ENCODE measurements around the gene STS. TPM values are rescaled to one million over a fixed set of nuclear protein-coding genes. Genes with fewer than 3 reads are reported as not detected.

STS gene
- total and polyA plus RNA-seq, 4 donors = 1.8 to 6.4 (median 2.8) TPM

DNA sequence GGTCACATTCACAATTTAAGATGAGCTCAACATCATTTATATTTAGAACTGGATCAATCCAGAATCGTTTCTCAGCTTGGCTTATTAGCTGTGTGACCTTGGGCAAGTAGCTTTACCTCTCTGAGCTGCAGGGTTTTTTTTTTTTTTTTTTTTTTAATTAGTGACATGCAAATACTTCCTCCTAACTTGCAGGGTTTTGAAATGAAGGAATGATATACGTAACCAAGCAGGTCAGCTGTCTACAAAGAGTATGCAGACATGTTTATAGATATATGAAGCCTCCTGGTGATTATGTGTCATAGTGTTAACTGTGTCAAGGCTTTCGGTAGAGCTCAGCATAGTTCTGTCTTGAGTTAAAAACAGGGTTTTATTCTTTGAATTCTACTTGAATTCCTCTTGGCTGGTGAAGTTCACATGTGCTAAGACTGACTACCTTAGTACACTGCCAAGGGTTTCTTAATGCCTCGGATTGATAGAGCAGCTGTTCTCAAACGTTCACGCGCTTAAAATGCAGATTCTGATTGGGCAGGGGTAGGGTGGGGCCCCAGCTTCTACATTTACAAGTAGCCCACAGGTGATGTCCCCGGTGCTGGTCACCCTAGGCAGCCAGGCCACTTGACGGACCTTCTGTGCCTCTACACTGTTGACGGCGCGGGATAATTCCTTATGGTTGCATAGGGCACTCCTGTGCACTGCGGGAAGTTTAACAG, 654 bp upstream of the STS start:
- 22% methylated on average over 13 of the region's 13 CpGs for WGBS
- DNase-seq (ENCODE audit: low spot score) = peak; percentile 31

GRCh38 chrX:7147978-7148854, 704 bp downstream of the STS start, which contains the start of gene PUDP:
Gene PUDP (minus strand): TSS chrX:7148153. CDS start chrX:7148113, 40 bp downstream.
- H3K4me1 ChIP-seq (ENCODE audit: control insufficient read depth in 4 of 4, insufficient read depth in 4 of 4, low read length in 3 of 4) = peaks cover 2 to 24% (median 17%) of the 10 kb centered on the region in 4 donors
- no peaks in the 10 kb centered on the region for H3K27me3 ChIP-seq (ENCODE audit: control insufficient read depth in 4 of 4, insufficient read depth in 4 of 4, low read length in 3 of 4)
- under 1% methylated on average over 76 of the region's 76 CpGs for WGBS
- H3K9ac ChIP-seq (ENCODE audit: low read depth in 1 of 2, low read length in 2 of 2) = peak within 1 kb of the TSS in 1 of 2 donors; percentile 5
- H3K36me3 ChIP-seq (ENCODE audit: control insufficient read depth in 4 of 4, insufficient read depth in 3 of 4, low read depth in 1 of 4, low read length in 3 of 4) = no peaks in the 10 kb centered on the region
- peak within 1 kb of the TSS; percentile 89 to 94 for H3K27ac ChIP-seq (ENCODE audit: low read depth in 1 of 2, low read length in 2 of 2)
- TF ChIP-seq YY1 (IDR thresholded peaks at IDR 0.05) (peak; percentile 23), SP1 (IDR thresholded peaks at IDR 0.05) (no peak), EGR1 (IDR thresholded peaks at IDR 0.05; ENCODE audit: low read depth in 2 of 2) (no peak), CTCF (IDR thresholded peaks at IDR 0.05; ENCODE audit: low read depth, low read length, missing input control) (peak; percentile 34)
- DNase-seq (ENCODE audit: low spot score) = peak; percentile 76
- peak within 1 kb of the TSS; percentile 72 to 99 (median 87) for H3K4me3 ChIP-seq (ENCODE audit: low read depth in 1 of 3, low read length in 3 of 3)
- H3K9me3 ChIP-seq (ENCODE audit: control insufficient read depth in 4 of 4, low read length in 3 of 4) = no peaks in the 10 kb centered on the region

More for the DNA sequence above, 654 bp upstream of the STS start:
- H3K36me3 ChIP-seq (ENCODE audit: control insufficient read depth in 4 of 4, insufficient read depth in 3 of 4, low read depth in 1 of 4, low read length in 3 of 4) = no peaks in the 10 kb centered on the region
- H3K9ac ChIP-seq (ENCODE audit: low read depth in 1 of 2, low read length in 2 of 2) = peak overlapping the region in 1 of 2 donors; percentile 1
- TF ChIP-seq CTCF (IDR thresholded peaks at IDR 0.05; ENCODE audit: low read depth, low read length, missing input control) (no peak), GABPA (IDR thresholded peaks at IDR 0.05 in 1 of 2, conservative IDR thresholded peaks at IDR 0.05 in 1 of 2) (no peak), FOXA2 (IDR thresholded peaks at IDR 0.05) (no peak), TAF1 (conservative IDR thresholded peaks at IDR 0.05) (no peak), SP1 (IDR thresholded peaks at IDR 0.05) (peak; percentile 9), EGR1 (IDR thresholded peaks at IDR 0.05; ENCODE audit: low read depth in 2 of 2) (no peak), ATF3 (IDR thresholded peaks at IDR 0.05) (no peak)
- H3K9me3 ChIP-seq (ENCODE audit: control insufficient read depth in 4 of 4, low read length in 3 of 4) = no peaks in the 10 kb centered on the region
- no peaks in the 10 kb centered on the region for H3K27me3 ChIP-seq (ENCODE audit: control insufficient read depth in 4 of 4, insufficient read depth in 4 of 4, low read length in 3 of 4)
- H3K4me1 ChIP-seq (ENCODE audit: control insufficient read depth in 4 of 4, insufficient read depth in 4 of 4, low read length in 3 of 4) = peaks cover 2 to 24% (median 17%) of the 10 kb centered on the region in 4 donors
- H3K27ac ChIP-seq (ENCODE audit: low read depth in 1 of 2, low read length in 2 of 2) = peak overlapping the region; percentile 89 to 94
- H3K4me3 ChIP-seq (ENCODE audit: low read depth in 1 of 3, low read length in 3 of 3) = peak overlapping the region; percentile 72 to 99 (median 87)

- Histone ChIP-seq H3K4me1 (ENCODE audit: control insufficient read depth in 4 of 4, insufficient read depth in 4 of 4, low read length in 3 of 4) (peaks cover 0 to 24% (median 17%) of the 10 kb centered on the region in 4 donors), H3K27ac (ENCODE audit: low read depth in 1 of 2, low read length in 2 of 2) (no peak overlapping the region), H3K9ac (ENCODE audit: low read depth in 1 of 2, low read length in 2 of 2) (no peak overlapping the region), H3K9me3 (ENCODE audit: control insufficient read depth in 4 of 4, low read length in 3 of 4) (no peaks in the 10 kb centered on the region), H3K27me3 (ENCODE audit: control insufficient read depth in 4 of 4, insufficient read depth in 4 of 4, low read length in 3 of 4) (no peaks in the 10 kb centered on the region), H3K4me3 (ENCODE audit: low read depth in 1 of 3, low read length in 3 of 3) (no peak overlapping the region), H3K36me3 (ENCODE audit: control insufficient read depth in 4 of 4, insufficient read depth in 3 of 4, low read depth in 1 of 4, low read length in 3 of 4) (no peaks in the 10 kb centered on the region)
- 85% methylated on average over 5 of the region's 5 CpGs for WGBS
- DNase-seq (ENCODE audit: low spot score) = no peak
- no peak for TF ChIP-seq ZBTB33 (IDR thresholded peaks at IDR 0.05)
- no peak for TF ChIP-seq TAF1 (conservative IDR thresholded peaks at IDR 0.05)
- no peak for TF ChIP-seq RAD21 (IDR thresholded peaks at IDR 0.05)
- no peak for TF ChIP-seq NR2F2 (IDR thresholded peaks at IDR 0.05)
- TF ChIP-seq, protein P1, sequence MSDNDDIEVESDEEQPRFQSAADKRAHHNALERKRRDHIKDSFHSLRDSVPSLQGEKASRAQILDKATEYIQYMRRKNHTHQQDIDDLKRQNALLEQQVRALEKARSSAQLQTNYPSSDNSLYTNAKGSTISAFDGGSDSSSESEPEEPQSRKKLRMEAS (IDR thresholded peaks at IDR 0.05) = no peak
- no peak for TF ChIP-seq ATF3 (IDR thresholded peaks at IDR 0.05)
- no peak for TF ChIP-seq FOXA2 (IDR thresholded peaks at IDR 0.05)
- no peak for TF ChIP-seq FOXA1 (IDR thresholded peaks at IDR 0.05)
- no peak for TF ChIP-seq HNF4A (conservative IDR thresholded peaks at IDR 0.05)
- TF ChIP-seq HNF4G (IDR thresholded peaks at IDR 0.05) = no peak
- no peak for TF ChIP-seq GABPA (IDR thresholded peaks at IDR 0.05 in 1 of 2, conservative IDR thresholded peaks at IDR 0.05 in 1 of 2)
- TF ChIP-seq JUND (IDR thresholded peaks at IDR 0.05) = no peak
- TF ChIP-seq EGR1 (IDR thresholded peaks at IDR 0.05; ENCODE audit: low read depth in 2 of 2) = no peak
Measured at GRCh38 chrX:7149411-7149810, 1.9 kb downstream of the STS start.
